MM.1S (cell line): ENCODE results near the gene ADRA1B.

Experiments used
- DNase-seq: peaks from one replicate; pipeline ENCODE4 v3.0.0-alpha.2; 2015
- H2AFZ ChIP-seq: fragments of 300-600 bp; sonication (generic); 2 replicates; pipeline ENCODE4 v1.6.0; 2016; ENCODE audit warnings: antibody characterized with exemption, low read length
- H3F3A ChIP-seq: fragments of 300-600 bp; sonication (generic); 2 replicates; pipeline ENCODE4 v1.6.1; 2016; ENCODE audit warnings: mild to moderate bottlenecking, antibody characterized with exemption, low read length, moderate library complexity, mixed read lengths; ENCODE audit not compliant: insufficient read depth
- H3K27ac ChIP-seq: fragments of 300-600 bp; sonication (generic); 2 replicates; pipeline ENCODE4 v1.5.1; 2016; ENCODE audit warnings: mild to moderate bottlenecking, low read length
- H3K27me3 ChIP-seq: fragments of 300-600 bp; sonication (generic); replicated peaks from 2 replicates; pipeline ENCODE4 v1.6.0; 2016; ENCODE audit warnings: low read length; ENCODE audit not compliant: insufficient read depth
- H3K36me3 ChIP-seq: fragments of 300-600 bp; sonication (generic); replicated peaks from 2 replicates; pipeline ENCODE4 v1.6.1; 2016; ENCODE audit warnings: mild to moderate bottlenecking, low read length, mixed read lengths; ENCODE audit not compliant: insufficient read depth
- H3K4me1 ChIP-seq: fragments of 300-600 bp; sonication (generic); 2 replicates; pipeline ENCODE4 v1.6.1; 2016; ENCODE audit warnings: low read length, mixed read lengths
- H3K4me2 ChIP-seq: fragments of 300-600 bp; sonication (generic); 2 replicates; pipeline ENCODE4 v1.6.0; 2016; ENCODE audit warnings: low read depth, low read length
- H3K4me3 ChIP-seq: fragments of 300-600 bp; sonication (generic); 2 replicates; pipeline ENCODE4 v1.5.1; 2016; ENCODE audit warnings: low read length, mixed read lengths
- H3K79me2 ChIP-seq: fragments of 300-600 bp; sonication (generic); 2 replicates; pipeline ENCODE4 v1.6.1; 2016; ENCODE audit warnings: mixed run types, low read length, mixed read lengths
- H3K9ac ChIP-seq: fragments of 300-600 bp; sonication (generic); 2 replicates; pipeline ENCODE4 v1.6.1; 2016; ENCODE audit warnings: low read length, mixed read lengths
- H3K9me2 ChIP-seq: fragments of 300-600 bp; sonication (generic); replicated peaks from 2 replicates; pipeline ENCODE4 v1.6.1; 2016; ENCODE audit warnings: mild to moderate bottlenecking, low read length, mixed read lengths; ENCODE audit not compliant: insufficient read depth
- H3K9me3 ChIP-seq: fragments of 300-600 bp; sonication (generic); replicated peaks from 2 replicates; pipeline ENCODE4 v1.6.1; 2016; ENCODE audit warnings: mild to moderate bottlenecking, low read length, mixed read lengths; ENCODE audit not compliant: insufficient read depth
- H4K20me1 ChIP-seq: fragments of 300-600 bp; sonication (generic); 2 replicates; pipeline ENCODE4 v1.6.1; 2016; ENCODE audit warnings: mild to moderate bottlenecking, low read length, moderate library complexity, mixed read lengths; ENCODE audit not compliant: insufficient read depth
- EZH2 ChIP-seq: fragments of 300-600 bp; sonication (generic); optimal IDR thresholded peaks from 2 replicates; pipeline ENCODE3; 2017; ENCODE audit warnings: low read depth, mild to moderate bottlenecking, antibody characterized with exemption, low read length, mixed read lengths
- EZH2phosphoT487 ChIP-seq: fragments of 300-600 bp; sonication (generic); IDR thresholded peaks from 2 replicates; pipeline ENCODE4 v1.6.1; 2018; ENCODE audit warnings: antibody characterized with exemption, low read length
- TF ChIP-seq, protein P1 (sequence below): fragments of 300-600 bp; sonication (generic); IDR thresholded peaks from 2 replicates; pipeline ENCODE4 v1.5.1; 2016; ENCODE audit warnings: antibody characterized with exemption, low read length, mixed read lengths

ADRA1B gene

DNA sequence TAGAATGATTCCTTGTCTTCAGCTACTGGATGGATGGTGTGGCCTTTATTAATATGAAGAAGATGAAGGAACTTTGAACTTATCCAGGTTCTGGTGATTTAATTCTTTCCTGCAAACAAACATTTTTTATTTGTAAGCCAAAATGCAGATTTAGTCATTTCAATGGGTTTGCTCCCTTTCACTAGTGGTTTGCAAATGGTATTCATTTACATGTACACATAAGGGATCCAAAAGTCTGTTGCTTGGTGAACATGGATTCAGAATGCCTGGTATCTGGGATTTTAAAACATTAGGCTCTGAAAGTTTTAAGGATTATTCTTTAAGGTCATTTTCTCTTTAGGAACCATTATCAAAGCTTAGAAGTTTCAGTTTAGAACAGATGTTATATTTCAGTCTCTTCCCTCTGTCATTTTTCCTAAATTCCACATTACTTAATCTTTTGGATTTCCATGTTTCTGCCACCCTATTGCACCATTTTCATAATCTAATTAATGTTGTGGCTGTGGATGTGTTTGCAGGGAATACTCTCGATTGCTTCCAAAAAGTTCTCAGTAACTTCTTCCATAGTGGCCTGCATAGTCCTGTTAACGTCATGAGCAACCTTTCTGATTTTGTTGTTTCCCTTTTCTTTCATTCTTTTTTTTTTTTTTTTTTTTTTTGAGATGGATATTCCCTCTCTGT is 102.8 kb downstream of the ADRA1B start:
- no peak overlapping the region for H2AFZ ChIP-seq
- TF ChIP-seq EZH2, result no peak

DNA sequence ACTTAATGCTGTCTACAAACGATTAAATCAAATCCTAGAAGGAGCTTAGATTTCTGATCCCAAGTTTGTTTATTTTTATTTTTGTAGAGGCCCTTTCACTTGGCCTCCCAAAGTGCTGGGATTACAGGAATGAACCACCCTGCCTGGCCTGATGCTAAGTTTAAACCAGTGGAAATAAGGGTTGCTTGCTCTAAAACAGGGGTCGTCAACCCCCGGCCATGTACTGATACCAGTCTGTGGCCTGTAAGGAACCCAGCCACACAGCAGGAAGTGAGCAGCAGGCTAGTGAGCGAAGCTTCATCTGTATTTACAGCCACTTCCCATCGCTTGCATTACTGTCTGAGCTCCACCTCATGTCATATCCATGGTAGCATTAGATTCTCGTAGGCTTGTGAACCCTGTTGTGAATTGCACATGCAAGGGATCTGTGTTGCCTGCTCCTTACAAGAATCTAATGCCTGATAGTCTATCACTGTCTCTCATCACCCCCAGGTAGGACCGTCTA is 104.0 kb downstream of the ADRA1B start:
- no peak for DNase-seq

More for the DNA sequence above, 102.8 kb downstream of the ADRA1B start:
- Histone ChIP-seq H3K9me3 (no peaks in the 10 kb centered on the region), H3K27me3 (no peaks in the 10 kb centered on the region), H3K27ac (no peak overlapping the region), H3K9me2 (no peaks in the 10 kb centered on the region), H3K4me3 (no peak overlapping the region), H3K79me2 (peaks cover 12% of the 10 kb centered on the region; the same call in 1 of the 2 replicates), H3K9ac (no peak overlapping the region), H4K20me1 (no peaks in the 10 kb centered on the region), H3K4me2 (no peak overlapping the region), H3F3A (no peaks in the 10 kb centered on the region), H3K36me3 (no peaks in the 10 kb centered on the region; the same call in 1 of the 2 replicates), H3K4me1 (peaks cover 3% of the 10 kb centered on the region; the same call in 1 of the 2 replicates)
- DNase-seq, result no peak

DNA sequence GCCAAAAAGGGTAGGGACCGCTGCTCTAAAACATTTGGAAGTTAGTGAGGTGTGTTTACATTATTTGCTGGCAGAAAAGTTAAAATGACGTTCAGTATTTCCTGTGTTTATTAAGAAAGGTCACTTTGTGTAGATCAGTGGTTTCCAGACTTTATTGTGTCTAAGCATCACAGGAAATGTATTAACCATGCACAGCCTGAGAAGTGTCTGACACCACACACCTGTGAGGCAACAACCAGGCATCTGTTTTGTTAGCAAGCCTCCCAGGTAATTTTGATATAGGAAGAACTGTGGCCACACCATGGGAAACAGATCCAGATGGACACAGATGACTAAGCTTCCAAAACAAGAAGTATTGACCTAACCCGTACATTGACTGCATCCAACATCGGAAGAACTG is 104.7 kb downstream of the ADRA1B start:
- no peaks in the 10 kb centered on the region; the same call in 1 of the 2 replicates for H3K36me3 ChIP-seq
- H3F3A ChIP-seq, result no peaks in the 10 kb centered on the region
- peaks cover 7% of the 10 kb centered on the region; the same call in 1 of the 2 replicates for H3K79me2 ChIP-seq
- DNase-seq, result peak; percentile 46
- H4K20me1 ChIP-seq, result no peaks in the 10 kb centered on the region
- no peak overlapping the region for H3K4me2 ChIP-seq
- no peak overlapping the region for H3K9ac ChIP-seq
- H3K27ac ChIP-seq, result no peak overlapping the region
- no peaks in the 10 kb centered on the region for H3K9me3 ChIP-seq
- H3K9me2 ChIP-seq, result no peaks in the 10 kb centered on the region
- H3K27me3 ChIP-seq, result no peaks in the 10 kb centered on the region
- peaks cover 3% of the 10 kb centered on the region; the same call in 1 of the 2 replicates for H3K4me1 ChIP-seq
- H3K4me3 ChIP-seq, result no peak overlapping the region
- H2AFZ ChIP-seq, result no peak overlapping the region
- no peak for TF ChIP-seq EZH2
- TF ChIP-seq EZH2phosphoT487, result no peak
- TF ChIP-seq, protein P1, sequence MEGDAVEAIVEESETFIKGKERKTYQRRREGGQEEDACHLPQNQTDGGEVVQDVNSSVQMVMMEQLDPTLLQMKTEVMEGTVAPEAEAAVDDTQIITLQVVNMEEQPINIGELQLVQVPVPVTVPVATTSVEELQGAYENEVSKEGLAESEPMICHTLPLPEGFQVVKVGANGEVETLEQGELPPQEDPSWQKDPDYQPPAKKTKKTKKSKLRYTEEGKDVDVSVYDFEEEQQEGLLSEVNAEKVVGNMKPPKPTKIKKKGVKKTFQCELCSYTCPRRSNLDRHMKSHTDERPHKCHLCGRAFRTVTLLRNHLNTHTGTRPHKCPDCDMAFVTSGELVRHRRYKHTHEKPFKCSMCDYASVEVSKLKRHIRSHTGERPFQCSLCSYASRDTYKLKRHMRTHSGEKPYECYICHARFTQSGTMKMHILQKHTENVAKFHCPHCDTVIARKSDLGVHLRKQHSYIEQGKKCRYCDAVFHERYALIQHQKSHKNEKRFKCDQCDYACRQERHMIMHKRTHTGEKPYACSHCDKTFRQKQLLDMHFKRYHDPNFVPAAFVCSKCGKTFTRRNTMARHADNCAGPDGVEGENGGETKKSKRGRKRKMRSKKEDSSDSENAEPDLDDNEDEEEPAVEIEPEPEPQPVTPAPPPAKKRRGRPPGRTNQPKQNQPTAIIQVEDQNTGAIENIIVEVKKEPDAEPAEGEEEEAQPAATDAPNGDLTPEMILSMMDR, result no peak

More for the DNA sequence above, 104.0 kb downstream of the ADRA1B start:
- Histone ChIP-seq H3K27me3 (no peaks in the 10 kb centered on the region), H3K4me3 (no peak overlapping the region), H3K27ac (no peak overlapping the region), H3K4me2 (no peak overlapping the region), H3K79me2 (peaks cover 8% of the 10 kb centered on the region; the same call in 1 of the 2 replicates), H3K4me1 (peaks cover 3% of the 10 kb centered on the region; the same call in 1 of the 2 replicates), H4K20me1 (no peaks in the 10 kb centered on the region), H3F3A (no peaks in the 10 kb centered on the region), H2AFZ (no peak overlapping the region), H3K9me2 (no peaks in the 10 kb centered on the region), H3K9ac (no peak overlapping the region), H3K9me3 (no peaks in the 10 kb centered on the region), H3K36me3 (no peaks in the 10 kb centered on the region; the same call in 1 of the 2 replicates)
- no peak for TF ChIP-seq EZH2
- TF ChIP-seq, protein P1, result no peak
- TF ChIP-seq EZH2phosphoT487, result no peak
